OCI-LY1 (cell line): ENCODE measurements around the gene ASTL.

Source experiments
- H2AFZ ChIP-seq: fragments of 200-600 bp; sonication (generic), shearing (Covaris generic); 2 replicates; pipeline ENCODE4 v1.6.0; 2014; ENCODE audit warnings: antibody characterized with exemption, mild to moderate bottlenecking, low read length
- H3F3A ChIP-seq: fragments of 200-600 bp; sonication (generic), shearing (Covaris generic); 2 replicates; pipeline ENCODE4 v1.6.0; 2014; ENCODE audit warnings: mild to moderate bottlenecking, antibody characterized with exemption, low read length, moderate library complexity; ENCODE audit not compliant: insufficient read depth
- H3K27ac ChIP-seq: fragments of 200-600 bp; sonication (generic); 2 replicates; pipeline ENCODE4 v1.5.1; 2014; ENCODE audit warnings: low read length, mixed run types, mild to moderate bottlenecking, low read depth; ENCODE audit not compliant: poor library complexity, severe bottlenecking
- H3K27me3 ChIP-seq: fragments of 200-600 bp; sonication (generic); 2 replicates; pipeline ENCODE4 v1.6.0; 2014; ENCODE audit warnings: antibody characterized with exemption, mild to moderate bottlenecking, low read length, moderate library complexity; ENCODE audit not compliant: insufficient read depth
- H3K36me3 ChIP-seq: fragments of 200-600 bp; sonication (generic); 2 replicates; pipeline ENCODE4 v1.6.1; 2014; ENCODE audit warnings: mild to moderate bottlenecking, antibody characterized with exemption, low read length, moderate library complexity, mixed read lengths; ENCODE audit not compliant: insufficient read depth
- H3K4me1 ChIP-seq: fragments of 200-600 bp; sonication (generic); 2 replicates; pipeline ENCODE4 v1.5.1; 2014; ENCODE audit warnings: mild to moderate bottlenecking, low read length, moderate library complexity; ENCODE audit not compliant: insufficient read depth, severe bottlenecking
- H3K4me2 ChIP-seq: fragments of 200-600 bp; sonication (generic), shearing (Covaris generic); 2 replicates; pipeline ENCODE4 v1.6.1; 2014; ENCODE audit warnings: low read length
- H3K4me3 ChIP-seq: fragments of 200-600 bp; sonication (generic); 2 replicates; pipeline ENCODE4 v1.5.1; 2014; ENCODE audit warnings: low read length, low read depth, mild to moderate bottlenecking, mixed read lengths; ENCODE audit not compliant: poor library complexity, severe bottlenecking
- H3K79me2 ChIP-seq: fragments of 200-600 bp; shearing (Covaris generic); 2 replicates; pipeline ENCODE4 v1.6.1; 2016; ENCODE audit warnings: mixed run types, low read length, mixed read lengths; ENCODE audit not compliant: insufficient read depth
- H3K9ac ChIP-seq: fragments of 200-600 bp; sonication (generic), shearing (Covaris generic); 2 replicates; pipeline ENCODE4 v1.6.1; 2014; ENCODE audit warnings: mild to moderate bottlenecking, low read length, mixed read lengths
- H3K9me2 ChIP-seq: fragments of 200-600 bp; sonication (generic), shearing (Covaris generic); 2 replicates; pipeline ENCODE4 v1.6.1; 2014; ENCODE audit warnings: low read depth, mild to moderate bottlenecking, low read length, mixed read lengths
- H3K9me3 ChIP-seq: fragments of 200-600 bp; shearing (Covaris generic); 2 replicates; pipeline ENCODE4 v1.6.1; 2014; ENCODE audit warnings: low read length, mixed read lengths
- H4K20me1 ChIP-seq: fragments of 200-600 bp; sonication (generic), shearing (Covaris generic); 2 replicates; pipeline ENCODE4 v1.6.0; 2016; ENCODE audit warnings: mild to moderate bottlenecking, low read length; ENCODE audit not compliant: insufficient read depth
- EZH2 ChIP-seq: fragments of 200-600 bp; sonication (generic), shearing (Covaris generic); IDR thresholded peaks from 2 replicates; pipeline ENCODE4 v1.8.0; 2017; ENCODE audit warnings: borderline replicate concordance, mixed run types, mild to moderate bottlenecking, antibody characterized with exemption, low read length, moderate library complexity, mixed read lengths
- TF ChIP-seq, protein P1 (sequence below): fragments of 200-600 bp; sonication (generic), shearing (Covaris generic); IDR thresholded peaks from 2 replicates; pipeline ENCODE4 v1.5.1; 2017; ENCODE audit warnings: mild to moderate bottlenecking, antibody characterized with exemption, low read length, moderate library complexity, mixed read lengths

The ASTL gene

DNA sequence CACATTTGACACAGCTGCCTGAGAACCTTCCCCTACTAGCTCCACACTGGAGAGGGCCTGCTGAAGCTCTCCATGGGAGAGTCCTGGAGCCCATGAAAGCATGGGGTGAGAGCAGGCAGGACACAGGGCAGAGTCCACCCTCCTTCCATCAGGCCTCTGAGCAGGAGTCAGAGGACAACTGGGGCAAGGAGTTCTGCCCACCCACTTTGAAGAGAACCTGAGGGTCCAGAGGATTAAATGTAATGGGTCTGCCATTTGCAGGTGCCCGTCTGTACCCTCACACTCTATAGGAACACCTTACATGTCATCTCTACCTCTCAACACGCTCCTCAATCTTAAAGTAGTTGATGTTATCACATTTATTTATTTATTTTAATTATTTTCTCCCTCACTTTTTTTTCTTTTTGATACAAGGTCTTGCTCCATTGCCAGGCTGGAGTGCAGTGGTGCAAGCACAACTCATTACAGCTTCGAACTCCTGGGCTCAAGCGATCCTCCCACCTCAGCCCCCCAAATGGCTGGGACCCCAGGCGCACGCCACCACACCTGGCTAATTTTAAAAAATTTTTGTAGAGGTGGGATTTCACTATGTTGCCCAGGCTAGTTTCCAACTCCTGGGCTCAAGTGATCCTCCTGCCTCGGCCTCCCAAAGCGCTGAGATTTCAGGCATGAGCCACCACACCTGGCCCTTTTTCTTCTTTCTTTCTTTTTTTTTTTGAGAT, 32.1 kb downstream of the ASTL start:
- Histone ChIP-seq H3K4me1 (no peaks in the 10 kb centered on the region), H3K9me3 (peaks cover 5% of the 10 kb centered on the region; the same call in 1 of the 2 replicates), H3K36me3 (no peaks in the 10 kb centered on the region; the same call in 1 of the 2 replicates), H3K9ac (no peak overlapping the region), H3F3A (no peaks in the 10 kb centered on the region), H3K4me3 (no peak overlapping the region), H3K79me2 (no peaks in the 10 kb centered on the region), H3K27me3 (peaks cover 22% of the 10 kb centered on the region; the same call in 1 of the 2 replicates), H3K9me2 (no peaks in the 10 kb centered on the region), H2AFZ (no peak overlapping the region), H3K27ac (no peak overlapping the region), H4K20me1 (no peaks in the 10 kb centered on the region), H3K4me2 (no peak overlapping the region)
- no peak for TF ChIP-seq EZH2
- TF ChIP-seq, protein P1, sequence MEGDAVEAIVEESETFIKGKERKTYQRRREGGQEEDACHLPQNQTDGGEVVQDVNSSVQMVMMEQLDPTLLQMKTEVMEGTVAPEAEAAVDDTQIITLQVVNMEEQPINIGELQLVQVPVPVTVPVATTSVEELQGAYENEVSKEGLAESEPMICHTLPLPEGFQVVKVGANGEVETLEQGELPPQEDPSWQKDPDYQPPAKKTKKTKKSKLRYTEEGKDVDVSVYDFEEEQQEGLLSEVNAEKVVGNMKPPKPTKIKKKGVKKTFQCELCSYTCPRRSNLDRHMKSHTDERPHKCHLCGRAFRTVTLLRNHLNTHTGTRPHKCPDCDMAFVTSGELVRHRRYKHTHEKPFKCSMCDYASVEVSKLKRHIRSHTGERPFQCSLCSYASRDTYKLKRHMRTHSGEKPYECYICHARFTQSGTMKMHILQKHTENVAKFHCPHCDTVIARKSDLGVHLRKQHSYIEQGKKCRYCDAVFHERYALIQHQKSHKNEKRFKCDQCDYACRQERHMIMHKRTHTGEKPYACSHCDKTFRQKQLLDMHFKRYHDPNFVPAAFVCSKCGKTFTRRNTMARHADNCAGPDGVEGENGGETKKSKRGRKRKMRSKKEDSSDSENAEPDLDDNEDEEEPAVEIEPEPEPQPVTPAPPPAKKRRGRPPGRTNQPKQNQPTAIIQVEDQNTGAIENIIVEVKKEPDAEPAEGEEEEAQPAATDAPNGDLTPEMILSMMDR, result no peak

- Histone ChIP-seq H4K20me1 (no peaks in the 10 kb centered on the region), H3K79me2 (no peaks in the 10 kb centered on the region), H3K27ac (no peak overlapping the region), H3K9ac (no peak overlapping the region), H2AFZ (no peak overlapping the region), H3K36me3 (no peaks in the 10 kb centered on the region; the same call in 1 of the 2 replicates), H3K9me3 (peaks cover 5% of the 10 kb centered on the region; the same call in 1 of the 2 replicates), H3F3A (no peaks in the 10 kb centered on the region), H3K4me2 (no peak overlapping the region), H3K27me3 (peaks cover 22% of the 10 kb centered on the region; the same call in 1 of the 2 replicates), H3K9me2 (no peaks in the 10 kb centered on the region), H3K4me1 (no peaks in the 10 kb centered on the region), H3K4me3 (no peak overlapping the region)
- no peak for TF ChIP-seq EZH2
- TF ChIP-seq, protein P1, result no peak
These were observed 33.0 kb downstream of the ASTL start for GRCh38 chr2:96105152-96105915.

- Histone ChIP-seq H3F3A (no peaks in the 10 kb centered on the region), H3K9me3 (peaks cover 5% of the 10 kb centered on the region; the same call in 1 of the 2 replicates), H3K4me1 (no peaks in the 10 kb centered on the region), H3K27me3 (peaks cover 22% of the 10 kb centered on the region; the same call in 1 of the 2 replicates), H4K20me1 (no peaks in the 10 kb centered on the region), H3K27ac (no peak overlapping the region), H2AFZ (no peak overlapping the region), H3K4me3 (no peak overlapping the region), H3K36me3 (no peaks in the 10 kb centered on the region; the same call in 1 of the 2 replicates), H3K4me2 (no peak overlapping the region), H3K79me2 (no peaks in the 10 kb centered on the region), H3K9me2 (no peaks in the 10 kb centered on the region), H3K9ac (no peak overlapping the region)
- TF ChIP-seq, protein P1, result no peak
- TF ChIP-seq EZH2, result no peak
These were observed 33.8 kb downstream of the ASTL start for GRCh38 chr2:96104487-96104861.
